HepG2 (cell line): ENCODE data around the gene GDPGP1. TPM values are rescaled to one million over a fixed set of nuclear protein-coding genes. Genes with fewer than 3 reads are reported as not detected.

Experiments used
- FOXA3 ChIP-seq: IDR thresholded peaks from 2 replicates; pipeline ENCODE4 v1.6.1; 2016; ENCODE audit warnings: missing genetic modification reagents, missing compliant biosample characterization
- FOXK2 ChIP-seq: fragments of 450-650 bp; IDR thresholded peaks from 2 replicates; pipeline ENCODE4 v1.6.1; 2016
- HES4 ChIP-seq: sonication (generic); formaldehyde crosslinking; IDR thresholded peaks from 2 replicates; pipeline ENCODE4 v1.9.0; 2021; ENCODE audit warnings: mild to moderate bottlenecking, missing genetic modification reagents, borderline replicate concordance
- MBD4 ChIP-seq: IDR thresholded peaks from 2 replicates; pipeline ENCODE4 v1.6.1; 2012; ENCODE audit warnings: low read length, inconsistent platforms, borderline replicate concordance
- MEIS2 ChIP-seq: sonication (generic); formaldehyde crosslinking; IDR thresholded peaks from 2 replicates; pipeline ENCODE4 v1.9.0; 2021; ENCODE audit warnings: mild to moderate bottlenecking, missing genetic modification reagents
- NCOA1 ChIP-seq: sonication (generic); formaldehyde crosslinking; IDR thresholded peaks from 2 replicates; pipeline ENCODE4 v1.9.0; 2021; ENCODE audit warnings: missing genetic modification reagents
- SUZ12 ChIP-seq: fragments of 150-350 bp; IDR thresholded peaks from 2 replicates; pipeline ENCODE4 v1.6.1; 2014; ENCODE audit warnings: low read depth, low read length
- ZFP62 ChIP-seq: sonication (generic); formaldehyde crosslinking; IDR thresholded peaks from 2 replicates; pipeline ENCODE4 v1.4.0; 2020; ENCODE audit warnings: missing genetic modification reagents
- ZNF230 ChIP-seq: sonication (generic); formaldehyde crosslinking; IDR thresholded peaks from 2 replicates; pipeline ENCODE4 v1.4.0; 2020; ENCODE audit warnings: mild to moderate bottlenecking, missing genetic modification reagents
- ZNF678 ChIP-seq: sonication (generic); formaldehyde crosslinking; IDR thresholded peaks from 2 replicates; pipeline ENCODE4 v1.4.0; 2020; ENCODE audit warnings: mild to moderate bottlenecking, missing genetic modification reagents
- ZSCAN9 ChIP-seq: IDR thresholded peaks from 2 replicates; pipeline ENCODE4 v1.6.1; 2016; ENCODE audit warnings: borderline replicate concordance
- polyA plus RNA-seq, 8 experiments: library from polyadenylated mRNA; depleted of rRNA in 3 of 8; stranded (reverse) in 7 of 8; unstranded in 1 of 8; fragments of >200 nt; fragmentation: Illumina TruSeq in 4 of 8; extraction: Trizol in 4 of 8; gene quantifications; 2 replicates each; pipeline versions ENCODE4 v1.2.1 to v1.2.3, GENCODE V29; 2011 to 2016; ENCODE audit warnings: low read depth in 4 of 8, missing spikeins in 1 of 8, mixed read lengths in 1 of 8; ENCODE audit not compliant: insufficient read depth in 1 of 8
- total RNA-seq, 5 experiments: library from RNA; depleted of rRNA; stranded (reverse); fragments of >200 nt; fragmentation: Illumina TruSeq; extraction: Trizol; gene quantifications; 2 replicates each; pipeline ENCODE4 v1.2.3, GENCODE V29; 2016; ENCODE audit warnings: low read depth in 1 of 5
- TF ChIP-seq, protein P1 (sequence below): IDR thresholded peaks from 2 replicates; pipeline ENCODE4 v1.6.1; 2016; ENCODE audit warnings: low read depth, missing genetic modification reagents, missing compliant biosample characterization
- TF ChIP-seq, protein P2 (sequence below): sonication (generic); formaldehyde crosslinking; IDR thresholded peaks from 2 replicates; pipeline ENCODE4 v1.9.0; 2022; ENCODE audit warnings: missing genetic modification reagents, mild to moderate bottlenecking, borderline replicate concordance
- TF ChIP-seq, protein P3 (sequence below): sonication (generic); formaldehyde crosslinking; conservative IDR thresholded peaks from 2 replicates; pipeline ENCODE4 v1.4.0; 2020; ENCODE audit warnings: missing genetic modification reagents
- TF ChIP-seq, protein P4 (sequence below): sonication (generic); formaldehyde crosslinking; IDR thresholded peaks from 2 replicates; pipeline ENCODE4 v1.8.0; 2022; ENCODE audit warnings: missing genetic modification reagents, mild to moderate bottlenecking, inconsistent platforms, borderline replicate concordance
- TF ChIP-seq, protein P5 (sequence below): IDR thresholded peaks from 2 replicates; pipeline ENCODE4 v1.6.1; 2016; ENCODE audit warnings: low read depth

GDPGP1 gene
- total and polyA plus RNA-seq, 2 of the 13 experiments (the other 11 are each of a cell fraction or from before 2014, with no cell fraction given): 1.5 to 4.3 TPM

DNA sequence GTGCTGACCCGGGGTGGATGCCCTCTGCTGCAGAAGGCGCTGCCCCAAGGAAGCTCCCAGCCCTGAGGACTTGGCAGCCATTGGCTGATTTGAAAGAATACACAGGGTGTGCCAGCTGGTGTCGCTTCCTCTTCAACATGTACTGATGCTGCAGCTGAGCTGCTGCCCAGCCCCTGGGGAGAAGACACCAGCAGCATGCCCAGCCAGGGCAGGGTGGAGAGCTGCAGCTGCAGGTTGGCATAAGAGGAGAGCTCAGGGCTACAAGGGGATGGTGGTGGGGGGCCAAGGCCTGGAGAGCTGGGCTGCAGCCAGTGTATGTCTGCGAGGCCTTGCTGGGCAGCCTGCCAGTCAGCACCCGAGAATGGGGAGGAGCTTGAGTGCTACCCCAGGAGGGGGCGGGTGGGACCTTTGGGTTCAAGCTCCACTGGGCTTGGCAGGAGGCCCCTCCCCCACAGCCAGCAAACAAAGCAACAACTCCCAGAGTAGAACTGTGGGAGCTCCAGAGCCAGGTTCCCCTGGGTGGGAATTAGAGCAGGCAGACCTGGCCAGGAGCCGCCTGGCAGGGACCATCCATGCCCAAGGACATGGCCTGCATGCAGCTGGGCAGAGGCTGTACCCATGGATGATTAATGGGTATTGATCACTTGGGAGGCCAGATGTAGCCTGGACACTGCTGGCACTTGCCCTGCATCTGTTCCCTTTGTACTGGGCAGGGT, 42.1 kb upstream of the GDPGP1 start (continued):
- TF ChIP-seq ZSCAN9: no peak
- TF ChIP-seq ZNF230 (CRISPR knock-in tag): no peak
- peak; percentile 34; the same call in 1 of the 2 replicates for TF ChIP-seq FOXA3 (CRISPR knock-in tag)
- no peak for TF ChIP-seq ZNF678 (CRISPR knock-in tag)
- TF ChIP-seq, protein P1, sequence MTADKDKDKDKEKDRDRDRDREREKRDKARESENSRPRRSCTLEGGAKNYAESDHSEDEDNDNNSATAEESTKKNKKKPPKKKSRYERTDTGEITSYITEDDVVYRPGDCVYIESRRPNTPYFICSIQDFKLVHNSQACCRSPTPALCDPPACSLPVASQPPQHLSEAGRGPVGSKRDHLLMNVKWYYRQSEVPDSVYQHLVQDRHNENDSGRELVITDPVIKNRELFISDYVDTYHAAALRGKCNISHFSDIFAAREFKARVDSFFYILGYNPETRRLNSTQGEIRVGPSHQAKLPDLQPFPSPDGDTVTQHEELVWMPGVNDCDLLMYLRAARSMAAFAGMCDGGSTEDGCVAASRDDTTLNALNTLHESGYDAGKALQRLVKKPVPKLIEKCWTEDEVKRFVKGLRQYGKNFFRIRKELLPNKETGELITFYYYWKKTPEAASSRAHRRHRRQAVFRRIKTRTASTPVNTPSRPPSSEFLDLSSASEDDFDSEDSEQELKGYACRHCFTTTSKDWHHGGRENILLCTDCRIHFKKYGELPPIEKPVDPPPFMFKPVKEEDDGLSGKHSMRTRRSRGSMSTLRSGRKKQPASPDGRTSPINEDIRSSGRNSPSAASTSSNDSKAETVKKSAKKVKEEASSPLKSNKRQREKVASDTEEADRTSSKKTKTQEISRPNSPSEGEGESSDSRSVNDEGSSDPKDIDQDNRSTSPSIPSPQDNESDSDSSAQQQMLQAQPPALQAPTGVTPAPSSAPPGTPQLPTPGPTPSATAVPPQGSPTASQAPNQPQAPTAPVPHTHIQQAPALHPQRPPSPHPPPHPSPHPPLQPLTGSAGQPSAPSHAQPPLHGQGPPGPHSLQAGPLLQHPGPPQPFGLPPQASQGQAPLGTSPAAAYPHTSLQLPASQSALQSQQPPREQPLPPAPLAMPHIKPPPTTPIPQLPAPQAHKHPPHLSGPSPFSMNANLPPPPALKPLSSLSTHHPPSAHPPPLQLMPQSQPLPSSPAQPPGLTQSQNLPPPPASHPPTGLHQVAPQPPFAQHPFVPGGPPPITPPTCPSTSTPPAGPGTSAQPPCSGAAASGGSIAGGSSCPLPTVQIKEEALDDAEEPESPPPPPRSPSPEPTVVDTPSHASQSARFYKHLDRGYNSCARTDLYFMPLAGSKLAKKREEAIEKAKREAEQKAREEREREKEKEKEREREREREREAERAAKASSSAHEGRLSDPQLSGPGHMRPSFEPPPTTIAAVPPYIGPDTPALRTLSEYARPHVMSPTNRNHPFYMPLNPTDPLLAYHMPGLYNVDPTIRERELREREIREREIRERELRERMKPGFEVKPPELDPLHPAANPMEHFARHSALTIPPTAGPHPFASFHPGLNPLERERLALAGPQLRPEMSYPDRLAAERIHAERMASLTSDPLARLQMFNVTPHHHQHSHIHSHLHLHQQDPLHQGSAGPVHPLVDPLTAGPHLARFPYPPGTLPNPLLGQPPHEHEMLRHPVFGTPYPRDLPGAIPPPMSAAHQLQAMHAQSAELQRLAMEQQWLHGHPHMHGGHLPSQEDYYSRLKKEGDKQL (CRISPR knock-in tag): no peak
- no peak for TF ChIP-seq FOXK2
- no peak for TF ChIP-seq NCOA1
- TF ChIP-seq HES4 (CRISPR knock-in tag): no peak
- TF ChIP-seq, protein P2, sequence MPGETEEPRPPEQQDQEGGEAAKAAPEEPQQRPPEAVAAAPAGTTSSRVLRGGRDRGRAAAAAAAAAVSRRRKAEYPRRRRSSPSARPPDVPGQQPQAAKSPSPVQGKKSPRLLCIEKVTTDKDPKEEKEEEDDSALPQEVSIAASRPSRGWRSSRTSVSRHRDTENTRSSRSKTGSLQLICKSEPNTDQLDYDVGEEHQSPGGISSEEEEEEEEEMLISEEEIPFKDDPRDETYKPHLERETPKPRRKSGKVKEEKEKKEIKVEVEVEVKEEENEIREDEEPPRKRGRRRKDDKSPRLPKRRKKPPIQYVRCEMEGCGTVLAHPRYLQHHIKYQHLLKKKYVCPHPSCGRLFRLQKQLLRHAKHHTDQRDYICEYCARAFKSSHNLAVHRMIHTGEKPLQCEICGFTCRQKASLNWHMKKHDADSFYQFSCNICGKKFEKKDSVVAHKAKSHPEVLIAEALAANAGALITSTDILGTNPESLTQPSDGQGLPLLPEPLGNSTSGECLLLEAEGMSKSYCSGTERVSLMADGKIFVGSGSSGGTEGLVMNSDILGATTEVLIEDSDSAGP (CRISPR knock-in tag): peak; percentile 48; the same call in 1 of the 2 replicates
- TF ChIP-seq, protein P3, sequence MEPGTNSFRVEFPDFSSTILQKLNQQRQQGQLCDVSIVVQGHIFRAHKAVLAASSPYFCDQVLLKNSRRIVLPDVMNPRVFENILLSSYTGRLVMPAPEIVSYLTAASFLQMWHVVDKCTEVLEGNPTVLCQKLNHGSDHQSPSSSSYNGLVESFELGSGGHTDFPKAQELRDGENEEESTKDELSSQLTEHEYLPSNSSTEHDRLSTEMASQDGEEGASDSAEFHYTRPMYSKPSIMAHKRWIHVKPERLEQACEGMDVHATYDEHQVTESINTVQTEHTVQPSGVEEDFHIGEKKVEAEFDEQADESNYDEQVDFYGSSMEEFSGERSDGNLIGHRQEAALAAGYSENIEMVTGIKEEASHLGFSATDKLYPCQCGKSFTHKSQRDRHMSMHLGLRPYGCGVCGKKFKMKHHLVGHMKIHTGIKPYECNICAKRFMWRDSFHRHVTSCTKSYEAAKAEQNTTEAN (CRISPR knock-in tag): no peak
- TF ChIP-seq MBD4: no peak
- no peak for TF ChIP-seq SUZ12
- TF ChIP-seq ZFP62: no peak
- TF ChIP-seq, protein P4, sequence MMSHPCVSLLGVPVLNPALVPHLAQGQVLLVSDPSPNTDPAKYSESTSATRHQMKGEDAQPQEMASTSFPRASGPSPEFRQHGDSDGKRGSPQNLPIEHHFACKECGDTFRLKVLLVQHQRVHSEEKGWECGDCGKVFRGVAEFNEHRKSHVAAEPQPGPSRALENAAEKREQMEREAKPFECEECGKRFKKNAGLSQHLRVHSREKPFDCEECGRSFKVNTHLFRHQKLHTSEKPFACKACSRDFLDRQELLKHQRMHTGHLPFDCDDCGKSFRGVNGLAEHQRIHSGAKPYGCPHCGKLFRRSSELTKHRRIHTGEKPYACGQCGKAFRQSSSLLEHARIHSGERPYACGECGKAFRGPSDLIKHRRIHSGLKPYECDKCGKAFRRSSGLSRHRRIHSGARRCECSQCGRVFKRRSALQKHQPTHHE (CRISPR knock-in tag): no peak
- peak; percentile 49; the same call in 1 of the 2 replicates for TF ChIP-seq MEIS2 (CRISPR knock-in tag)
- TF ChIP-seq, protein P5, sequence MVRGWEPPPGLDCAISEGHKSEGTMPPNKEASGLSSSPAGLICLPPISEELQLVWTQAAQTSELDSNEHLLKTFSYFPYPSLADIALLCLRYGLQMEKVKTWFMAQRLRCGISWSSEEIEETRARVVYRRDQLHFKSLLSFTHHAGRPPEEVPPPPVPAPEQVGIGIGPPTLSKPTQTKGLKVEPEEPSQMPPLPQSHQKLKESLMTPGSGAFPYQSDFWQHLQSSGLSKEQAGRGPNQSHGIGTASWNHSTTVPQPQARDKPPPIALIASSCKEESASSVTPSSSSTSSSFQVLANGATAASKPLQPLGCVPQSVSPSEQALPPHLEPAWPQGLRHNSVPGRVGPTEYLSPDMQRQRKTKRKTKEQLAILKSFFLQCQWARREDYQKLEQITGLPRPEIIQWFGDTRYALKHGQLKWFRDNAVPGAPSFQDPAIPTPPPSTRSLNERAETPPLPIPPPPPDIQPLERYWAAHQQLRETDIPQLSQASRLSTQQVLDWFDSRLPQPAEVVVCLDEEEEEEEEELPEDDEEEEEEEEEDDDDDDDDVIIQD (CRISPR knock-in tag): no peak
